ENCODE results near the gene CCDC112. TPM values are rescaled to one million over a fixed set of nuclear protein-coding genes. Genes with fewer than 3 reads are reported as not detected.

The CCDC112 gene
- total and polyA plus RNA-seq, 9 of the 15 experiments (the other 6 are each of a cell fraction or from before 2014, with no cell fraction given), result 3.3 to 15.3 (median 7.4) TPM

DNA sequence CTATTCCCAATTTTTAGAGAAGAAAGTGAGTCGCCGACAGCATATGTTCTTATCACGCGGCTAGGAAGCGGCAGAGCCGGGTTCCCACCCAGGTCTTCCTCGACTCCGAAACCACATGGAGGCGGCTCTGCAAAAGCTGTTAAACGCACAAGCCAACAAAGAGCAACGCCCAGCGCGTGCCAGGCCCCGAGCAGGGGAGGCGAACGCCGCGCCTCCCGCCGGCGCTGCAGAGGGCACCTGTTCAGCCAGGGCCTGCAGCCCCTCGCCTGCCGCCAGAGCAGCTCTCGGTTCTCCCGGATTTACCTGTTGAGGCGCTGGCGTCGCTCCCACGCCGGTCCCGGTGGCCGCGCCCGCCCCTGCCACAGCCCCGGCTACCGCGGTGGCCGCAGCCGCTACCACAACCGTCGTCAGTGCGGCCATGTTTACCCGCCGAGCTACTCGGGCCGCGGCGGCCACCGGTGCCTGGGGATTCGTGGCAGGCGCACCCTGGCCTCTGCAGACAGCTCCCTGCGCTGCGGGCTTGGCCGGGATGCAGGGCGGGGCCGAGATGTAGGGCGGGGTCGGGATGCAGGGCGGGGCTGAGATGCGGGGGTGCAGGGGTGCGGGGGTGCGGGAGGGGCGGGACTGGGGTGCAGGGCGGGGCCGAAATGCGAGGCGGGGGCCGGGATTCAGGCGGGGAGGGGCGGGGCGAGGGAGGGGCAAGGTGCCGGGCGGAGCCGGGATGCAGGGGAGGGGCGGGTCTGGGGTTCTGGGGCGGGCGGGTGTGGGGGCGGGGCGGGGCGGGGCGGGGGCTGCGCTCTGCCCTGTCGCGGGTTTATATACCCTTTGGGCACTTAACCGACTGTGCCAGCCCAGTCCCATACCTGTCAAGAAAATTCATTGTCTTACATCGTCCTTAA, at the start of gene CCDC112 (continued):
- TF ChIP-seq BRF2 (IDR thresholded peaks at IDR 0.05; ENCODE audit: borderline replicate concordance, insufficient read depth, insufficient read length) (no peak), MBD2 (IDR thresholded peaks at IDR 0.05; ENCODE audit: borderline replicate concordance, low read depth) (no peak), ZNF79 (CRISPR knock-in tag; IDR thresholded peaks at IDR 0.05; ENCODE audit: low read depth) (no peak), ZNF589 (CRISPR knock-in tag; IDR thresholded peaks at IDR 0.05; ENCODE audit: low read depth) (no peak), ETV1 (tag; conservative IDR thresholded peaks at IDR 0.05; ENCODE audit: low read depth) (no peak), ATF2 (CRISPR knock-in tag; IDR thresholded peaks at IDR 0.05) (no peak), ARNT (IDR thresholded peaks at IDR 0.05) (no peak), CHD2 (IDR thresholded peaks at IDR 0.05; ENCODE audit: low read depth, low read length) (0 out of 2 replicates have a peak, but pooled peaks have one; percentile 9), ZNF507 (tag; conservative IDR thresholded peaks at IDR 0.05) (no peak), SRSF9 (IDR thresholded peaks at IDR 0.05; ENCODE audit: borderline replicate concordance, low read depth, low read length) (no peak), MED1 (CRISPR knock-in tag; IDR thresholded peaks at IDR 0.05; ENCODE audit: borderline replicate concordance) (no peak), ZNF384 (IDR thresholded peaks at IDR 0.05; ENCODE audit: low read depth, low read length) (no peak), KDM4B (IDR thresholded peaks at IDR 0.05; ENCODE audit: borderline replicate concordance in 2 of 2, low read depth in 1 of 2) (0 out of 4 replicates have a peak, but pooled peaks of 1 of the 2 experiments have one; percentile 51), ZNF695 (CRISPR knock-in tag; IDR thresholded peaks at IDR 0.05) (no peak), MCM5 (IDR thresholded peaks at IDR 0.05; ENCODE audit: low read depth) (no peak), CAMTA2 (CRISPR knock-in tag; conservative IDR thresholded peaks at IDR 0.05) (no peak), SMARCE1 (IDR thresholded peaks at IDR 0.05) (no peak), TRIM25 (IDR thresholded peaks at IDR 0.05; ENCODE audit: borderline replicate concordance) (no peak), ZNF124 (CRISPR knock-in tag; IDR thresholded peaks at IDR 0.05) (no peak), KDM1A (IDR thresholded peaks at IDR 0.05) (no peak), ELF2 (CRISPR knock-in tag; IDR thresholded peaks at IDR 0.05) (no peak), HMG20A (CRISPR knock-in tag; conservative IDR thresholded peaks at IDR 0.05) (no peak), MNT (conservative IDR thresholded peaks at IDR 0.05) (peak in 1 of 2 experiments; percentile 72; a peak in 3 of 4 replicates), HEY1 (CRISPR knock-in tag; IDR thresholded peaks at IDR 0.05; ENCODE audit: borderline replicate concordance) (no peak)

Measured in K562 (cell line).